Activated naive CD8-positive, alpha-beta T cell (primary cell): ENCODE measurements around the gene ZNF664.

Experiments used
- H3K27ac Mint-ChIP-seq: one replicate; pipeline ENCODE4 v1.8.0; 2021; ENCODE audit warnings: mixed read lengths
- H3K27me3 Mint-ChIP-seq: one replicate; pipeline ENCODE4 v1.8.0; 2021; ENCODE audit warnings: mixed read lengths
- H3K36me3 Mint-ChIP-seq: one replicate; pipeline ENCODE4 v1.8.0; 2021; ENCODE audit warnings: mixed read lengths
- H3K4me1 Mint-ChIP-seq: one replicate; pipeline ENCODE4 v1.8.0; 2021; ENCODE audit warnings: low read depth, mixed read lengths
- H3K4me3 Mint-ChIP-seq: one replicate; pipeline ENCODE4 v1.8.0; 2021; ENCODE audit warnings: mild to moderate bottlenecking, mixed read lengths
- H3K9me3 Mint-ChIP-seq: one replicate; pipeline ENCODE4 v1.8.0; 2021; ENCODE audit warnings: low read depth, mixed read lengths

Gene ZNF664

DNA sequence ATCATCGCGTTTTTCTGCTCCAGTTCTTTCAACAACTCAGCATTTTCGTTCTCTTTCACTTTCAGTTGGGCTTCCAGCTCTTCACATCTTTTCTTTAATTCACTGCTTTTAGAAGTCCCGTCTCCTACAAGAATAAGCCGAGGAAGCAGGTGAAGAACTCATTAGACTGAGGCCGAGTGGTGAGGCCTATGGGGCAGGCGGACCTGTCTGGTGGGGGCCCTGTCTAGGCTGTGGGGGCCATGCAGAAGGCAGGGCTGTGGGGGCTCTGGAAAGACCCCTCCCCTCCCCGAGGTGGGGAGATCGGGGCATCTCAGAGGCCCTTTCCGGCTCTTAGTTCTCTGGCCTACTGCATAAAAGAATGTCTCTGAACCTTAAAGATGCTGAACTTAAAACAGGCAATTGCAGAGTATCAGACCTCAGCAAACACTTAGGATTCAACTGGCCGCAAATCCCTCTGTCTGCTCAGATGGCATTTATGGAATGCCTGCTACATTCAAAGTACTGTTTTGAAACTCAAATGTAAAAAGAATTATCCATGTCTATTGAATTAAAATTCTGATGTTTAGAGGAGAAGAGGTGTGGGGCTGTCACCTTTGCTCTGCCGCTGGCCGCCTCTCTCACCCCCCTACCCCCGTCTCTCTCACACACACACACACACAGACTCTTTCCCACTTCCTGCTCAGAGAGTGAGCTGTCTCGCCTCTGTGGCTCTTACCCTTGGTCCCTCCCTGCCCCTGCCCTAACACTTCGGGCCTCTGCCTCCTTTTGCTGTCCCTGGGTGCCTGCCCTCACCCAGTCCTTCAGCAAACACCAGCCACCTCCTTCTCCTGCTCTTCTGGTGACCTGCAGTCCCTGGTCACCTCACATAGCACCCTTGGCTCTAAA is 35.1 kb upstream of the ZNF664 start:
- no peaks in the 10 kb centered on the region for H3K9me3 Mint-ChIP-seq
- H3K4me3 Mint-ChIP-seq, result peak overlapping the region; percentile 78
- peaks cover 29% of the 10 kb centered on the region for H3K4me1 Mint-ChIP-seq
- peaks cover 15% of the 10 kb centered on the region for H3K36me3 Mint-ChIP-seq
- peak overlapping the region; percentile 92 for H3K27ac Mint-ChIP-seq
- no peaks in the 10 kb centered on the region for H3K27me3 Mint-ChIP-seq

DNA sequence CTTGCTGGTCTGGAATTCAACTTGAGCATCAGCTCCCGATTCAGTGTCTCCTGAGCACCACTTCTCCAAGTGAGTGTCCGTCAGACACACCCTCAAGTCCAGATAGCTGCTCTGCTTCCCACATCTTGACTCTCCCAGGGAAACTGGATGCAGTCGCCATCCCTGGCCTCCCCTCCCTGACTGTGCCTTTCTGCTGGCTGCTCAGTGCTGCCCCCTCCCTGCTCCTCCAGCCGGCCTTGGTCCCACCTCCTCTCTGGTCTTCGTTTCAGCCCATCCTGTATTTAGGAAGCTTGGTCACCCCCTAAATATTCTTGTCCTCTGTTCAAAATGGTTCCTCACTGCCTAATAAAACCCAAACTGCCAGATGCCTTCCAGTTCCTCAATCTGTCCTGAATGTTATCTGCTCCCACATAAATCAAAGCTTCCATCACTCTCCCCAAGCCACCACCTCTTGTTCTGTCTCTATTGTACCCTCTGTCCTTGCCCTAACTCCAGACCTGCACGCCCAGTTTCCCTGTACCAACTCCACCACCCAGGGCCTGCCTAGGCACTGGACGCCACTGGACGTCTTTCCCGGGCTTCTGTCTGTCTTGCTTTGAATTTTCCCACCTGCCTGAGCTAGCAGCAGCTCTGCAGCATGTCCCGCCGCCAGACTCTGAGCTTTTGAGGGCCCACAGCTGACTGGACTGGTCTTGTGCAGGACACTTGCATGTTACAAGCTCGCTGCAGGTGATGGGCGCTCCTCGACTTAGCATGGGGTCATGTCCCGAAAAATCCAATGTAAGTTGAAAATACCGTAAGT is 34.1 kb upstream of the ZNF664 start:
- H3K27me3 Mint-ChIP-seq, result no peaks in the 10 kb centered on the region
- H3K27ac Mint-ChIP-seq, result peak overlapping the region; percentile 92
- H3K36me3 Mint-ChIP-seq, result peaks cover 15% of the 10 kb centered on the region
- peaks cover 26% of the 10 kb centered on the region for H3K4me1 Mint-ChIP-seq
- H3K9me3 Mint-ChIP-seq, result no peaks in the 10 kb centered on the region
- peak overlapping the region; percentile 78 for H3K4me3 Mint-ChIP-seq

DNA sequence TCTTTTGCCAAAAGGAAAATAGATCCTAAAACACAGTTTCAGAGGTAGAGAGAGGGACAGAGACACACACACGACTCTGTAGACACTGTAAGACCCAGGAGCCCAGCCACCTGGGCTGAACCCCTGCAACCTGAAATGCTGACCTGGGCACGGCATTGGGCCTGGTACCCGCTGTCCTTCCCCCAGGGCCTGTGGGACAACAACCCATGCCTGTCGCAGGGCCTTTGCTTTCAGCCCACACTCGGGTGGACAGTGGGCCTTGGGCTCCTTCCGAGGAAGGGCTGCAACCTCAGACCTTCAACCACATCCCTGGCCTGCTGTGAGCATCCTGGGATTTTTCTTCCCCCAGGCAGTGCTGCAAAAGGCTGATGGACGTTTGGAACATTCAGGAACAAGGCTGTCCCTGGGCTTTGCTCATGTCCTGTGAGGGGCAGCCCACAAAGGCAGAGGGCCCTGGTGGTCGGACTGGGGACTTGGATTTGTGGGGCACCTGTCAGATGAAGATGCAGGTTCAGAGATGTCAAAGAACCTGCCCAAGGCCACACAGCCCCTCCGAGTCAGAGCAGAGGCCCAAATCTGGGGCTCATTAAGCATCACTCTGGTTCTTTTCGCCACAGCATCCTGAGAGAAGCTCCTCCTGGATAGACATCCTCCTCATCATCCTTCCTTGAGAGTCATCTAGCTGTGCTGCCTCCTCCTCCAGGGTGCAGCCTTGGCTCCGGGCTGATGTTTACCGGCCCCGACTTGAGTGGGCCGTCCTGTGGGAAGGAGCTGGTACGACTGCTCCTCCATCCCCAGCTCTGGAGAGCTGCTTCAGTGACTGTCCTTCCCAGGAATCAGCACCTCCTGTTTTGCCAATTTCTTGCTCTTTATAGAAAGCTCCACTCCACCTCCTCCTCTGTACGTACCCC is 33.0 kb upstream of the ZNF664 start:
- Mint-ChIP-seq H3K27me3 (no peaks in the 10 kb centered on the region), H3K36me3 (peaks cover 18% of the 10 kb centered on the region), H3K4me1 (peaks cover 26% of the 10 kb centered on the region), H3K9me3 (no peaks in the 10 kb centered on the region), H3K27ac (no peak overlapping the region), H3K4me3 (no peak overlapping the region)

DNA sequence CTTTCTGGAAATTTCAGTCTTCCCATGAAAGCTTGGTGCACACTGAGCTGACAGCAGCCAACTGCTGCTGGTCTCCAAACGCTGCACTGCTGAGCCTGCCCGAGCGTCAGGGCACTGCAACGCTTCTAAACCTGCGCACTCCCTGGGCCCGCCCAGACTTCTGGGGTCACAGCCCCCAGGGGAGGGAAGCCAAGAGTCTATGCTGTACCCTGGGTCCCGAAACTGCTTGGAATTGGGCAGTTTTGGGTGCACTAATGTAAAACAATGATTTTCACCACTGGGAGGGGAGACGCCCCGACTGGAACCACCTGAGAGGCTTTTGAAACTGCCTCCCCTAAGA is 32.4 kb upstream of the ZNF664 start:
- H3K4me1 Mint-ChIP-seq, result peaks cover 26% of the 10 kb centered on the region
- no peaks in the 10 kb centered on the region for H3K27me3 Mint-ChIP-seq
- H3K36me3 Mint-ChIP-seq, result peaks cover 18% of the 10 kb centered on the region
- H3K27ac Mint-ChIP-seq, result no peak overlapping the region
- no peak overlapping the region for H3K4me3 Mint-ChIP-seq
- H3K9me3 Mint-ChIP-seq, result no peaks in the 10 kb centered on the region

- H3K36me3 Mint-ChIP-seq, result peaks cover 18% of the 10 kb centered on the region
- H3K27ac Mint-ChIP-seq, result no peak overlapping the region
- no peak overlapping the region for H3K4me3 Mint-ChIP-seq
- no peaks in the 10 kb centered on the region for H3K9me3 Mint-ChIP-seq
- H3K27me3 Mint-ChIP-seq, result no peaks in the 10 kb centered on the region
- H3K4me1 Mint-ChIP-seq, result peaks cover 26% of the 10 kb centered on the region
These were observed 32.0 kb upstream of the ZNF664 start for GRCh38 chr12:123941000-123941399.

GRCh38 chr12:123941624-123942237 is 31.3 kb upstream of the ZNF664 start:
- Mint-ChIP-seq H3K4me1 (peaks cover 24% of the 10 kb centered on the region), H3K4me3 (no peak overlapping the region), H3K36me3 (peaks cover 16% of the 10 kb centered on the region), H3K27me3 (no peaks in the 10 kb centered on the region), H3K9me3 (no peaks in the 10 kb centered on the region), H3K27ac (no peak overlapping the region)

DNA sequence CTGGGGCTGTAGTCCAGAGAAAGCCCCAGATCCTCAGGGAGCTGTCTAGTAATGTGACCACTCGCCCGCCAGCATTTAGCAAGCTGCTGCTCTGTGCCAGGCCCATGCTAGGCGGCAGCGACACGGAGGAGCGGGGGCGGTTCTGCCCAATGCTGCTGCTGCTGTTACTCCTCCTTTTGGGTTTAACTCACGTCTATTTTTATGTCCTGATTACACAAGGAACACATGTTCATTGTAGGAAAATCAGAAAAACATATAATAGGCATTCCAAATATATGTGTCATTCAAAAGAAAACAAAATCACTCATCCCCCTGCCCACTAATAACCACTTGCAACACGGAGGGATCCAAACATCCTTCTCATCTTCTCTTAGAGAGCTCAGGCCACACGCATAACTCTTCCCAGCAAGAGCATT is 30.8 kb upstream of the ZNF664 start:
- H3K36me3 Mint-ChIP-seq, result peaks cover 16% of the 10 kb centered on the region

DNA sequence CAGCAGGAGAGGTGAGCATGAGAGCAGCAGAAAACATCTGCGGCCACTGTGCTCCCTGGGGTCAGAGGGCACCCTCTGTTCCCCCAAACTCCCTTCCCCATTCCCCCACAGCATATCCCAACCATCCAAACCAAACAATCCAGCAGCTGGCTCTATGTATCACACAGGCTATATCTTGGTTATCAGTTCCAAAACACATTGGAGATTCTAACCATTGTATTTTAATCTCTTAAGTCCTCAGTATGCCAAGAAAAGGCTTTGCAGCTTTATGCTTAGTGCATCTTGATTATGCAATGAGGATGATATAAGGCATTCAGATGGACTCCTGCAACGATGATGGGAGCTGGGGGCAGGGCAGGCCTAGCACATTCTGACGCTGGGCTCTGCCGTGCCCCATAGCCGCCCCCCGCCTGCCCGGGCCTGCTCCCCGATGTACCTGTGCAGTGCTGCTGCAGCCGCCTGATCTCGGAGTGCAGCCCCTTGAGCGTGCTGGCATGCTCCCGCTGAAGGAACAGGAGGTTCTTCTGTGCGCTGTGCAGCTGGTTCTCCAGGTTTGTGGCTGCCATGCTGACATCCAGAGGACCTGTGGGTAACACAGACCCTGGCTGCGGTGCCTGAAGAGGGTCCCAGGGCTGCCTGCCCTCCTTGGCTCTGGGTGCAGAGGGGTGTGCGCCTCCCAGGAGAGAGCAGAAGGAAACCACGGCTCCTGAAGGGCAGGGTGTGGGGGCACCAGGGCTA is 29.9 kb upstream of the ZNF664 start:
- H3K4me1 Mint-ChIP-seq, result peaks cover 15% of the 10 kb centered on the region
- H3K4me3 Mint-ChIP-seq, result no peak overlapping the region
- H3K9me3 Mint-ChIP-seq, result no peaks in the 10 kb centered on the region
- peaks cover 13% of the 10 kb centered on the region for H3K36me3 Mint-ChIP-seq
- no peaks in the 10 kb centered on the region for H3K27me3 Mint-ChIP-seq
- no peak overlapping the region for H3K27ac Mint-ChIP-seq

More for the DNA sequence above, 30.8 kb upstream of the ZNF664 start:
- no peak overlapping the region for H3K27ac Mint-ChIP-seq
- no peaks in the 10 kb centered on the region for H3K9me3 Mint-ChIP-seq
- H3K4me1 Mint-ChIP-seq, result peaks cover 23% of the 10 kb centered on the region
- no peaks in the 10 kb centered on the region for H3K27me3 Mint-ChIP-seq
- no peak overlapping the region for H3K4me3 Mint-ChIP-seq

DNA sequence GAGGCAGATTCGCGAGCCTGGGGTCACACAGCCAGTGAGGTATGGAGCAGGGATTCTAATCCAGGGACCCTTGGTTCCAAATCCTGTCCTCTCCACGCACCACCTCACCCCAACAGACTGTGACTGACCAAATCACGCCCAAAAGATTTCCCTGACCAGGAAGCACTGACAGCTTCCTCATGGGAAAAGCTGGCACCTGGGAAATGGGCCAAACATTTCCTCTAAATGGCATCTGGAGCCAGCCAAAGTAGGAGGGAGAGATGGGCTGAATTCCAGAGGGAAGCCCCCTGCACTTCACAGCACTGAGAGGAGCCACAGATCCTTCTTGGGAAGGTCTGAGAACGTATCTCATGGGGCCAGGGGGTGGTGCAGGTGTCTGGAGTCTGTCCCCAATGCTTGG is 29.2 kb upstream of the ZNF664 start:
- peaks cover 13% of the 10 kb centered on the region for H3K36me3 Mint-ChIP-seq
- H3K9me3 Mint-ChIP-seq, result no peaks in the 10 kb centered on the region
- H3K27ac Mint-ChIP-seq, result no peak overlapping the region
- H3K4me3 Mint-ChIP-seq, result no peak overlapping the region
- peaks cover 7% of the 10 kb centered on the region for H3K4me1 Mint-ChIP-seq
- no peaks in the 10 kb centered on the region for H3K27me3 Mint-ChIP-seq

DNA sequence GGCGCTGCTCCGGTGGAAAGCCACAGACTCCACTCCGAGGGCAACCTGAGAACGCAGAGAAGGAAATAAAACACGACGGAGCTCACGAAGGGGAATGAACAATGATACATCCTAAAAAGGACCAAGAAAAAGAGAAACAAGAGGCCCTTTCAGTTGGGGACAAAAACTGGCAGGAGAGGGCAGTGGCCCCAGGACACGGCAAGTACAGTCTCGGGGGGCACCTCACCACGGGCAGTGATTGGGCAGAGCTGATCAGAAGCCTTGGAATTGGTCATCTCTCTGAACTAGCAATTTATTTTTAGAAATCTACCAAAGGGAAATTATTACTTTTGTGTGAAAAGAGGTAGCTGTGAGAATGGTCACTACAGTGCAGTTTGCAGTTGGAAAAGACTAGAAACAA is 28.3 kb upstream of the ZNF664 start:
- Mint-ChIP-seq H3K36me3 (peaks cover 13% of the 10 kb centered on the region), H3K4me1 (peaks cover 2% of the 10 kb centered on the region), H3K9me3 (no peaks in the 10 kb centered on the region), H3K27ac (no peak overlapping the region), H3K4me3 (no peak overlapping the region), H3K27me3 (no peaks in the 10 kb centered on the region)

GRCh38 chr12:123945287-123946151 is 27.5 kb upstream of the ZNF664 start:
- Mint-ChIP-seq H3K4me3 (no peak overlapping the region), H3K27ac (no peak overlapping the region)

GRCh38 chr12:123946152-123946515 is 26.9 kb upstream of the ZNF664 start:
- Mint-ChIP-seq H3K36me3 (peaks cover 13% of the 10 kb centered on the region), H3K4me3 (no peak overlapping the region), H3K27ac (no peak overlapping the region), H3K9me3 (no peaks in the 10 kb centered on the region), H3K27me3 (no peaks in the 10 kb centered on the region), H3K4me1 (no peaks in the 10 kb centered on the region)

More at GRCh38 chr12:123945287-123946151, 27.5 kb upstream of the ZNF664 start:
- no peaks in the 10 kb centered on the region for H3K9me3 Mint-ChIP-seq
- no peaks in the 10 kb centered on the region for H3K4me1 Mint-ChIP-seq
- H3K27me3 Mint-ChIP-seq, result no peaks in the 10 kb centered on the region
- H3K36me3 Mint-ChIP-seq, result peaks cover 13% of the 10 kb centered on the region
